ENCODE results near the gene SOS1. TPM values are rescaled to one million over a fixed set of nuclear protein-coding genes. Genes with fewer than 3 reads are reported as not detected.
A peak's percentile ranks its signal among the peaks of the same experiment; 100 is the strongest.
"Not testable (repeated sequence)": the region's sequence is repeated elsewhere in the genome, so short reads cannot be mapped to it uniquely, and the experiment has no call there.

The SOS1 gene
- total RNA-seq, 1 donor from 2014 or later, result 5.8 TPM

DNA sequence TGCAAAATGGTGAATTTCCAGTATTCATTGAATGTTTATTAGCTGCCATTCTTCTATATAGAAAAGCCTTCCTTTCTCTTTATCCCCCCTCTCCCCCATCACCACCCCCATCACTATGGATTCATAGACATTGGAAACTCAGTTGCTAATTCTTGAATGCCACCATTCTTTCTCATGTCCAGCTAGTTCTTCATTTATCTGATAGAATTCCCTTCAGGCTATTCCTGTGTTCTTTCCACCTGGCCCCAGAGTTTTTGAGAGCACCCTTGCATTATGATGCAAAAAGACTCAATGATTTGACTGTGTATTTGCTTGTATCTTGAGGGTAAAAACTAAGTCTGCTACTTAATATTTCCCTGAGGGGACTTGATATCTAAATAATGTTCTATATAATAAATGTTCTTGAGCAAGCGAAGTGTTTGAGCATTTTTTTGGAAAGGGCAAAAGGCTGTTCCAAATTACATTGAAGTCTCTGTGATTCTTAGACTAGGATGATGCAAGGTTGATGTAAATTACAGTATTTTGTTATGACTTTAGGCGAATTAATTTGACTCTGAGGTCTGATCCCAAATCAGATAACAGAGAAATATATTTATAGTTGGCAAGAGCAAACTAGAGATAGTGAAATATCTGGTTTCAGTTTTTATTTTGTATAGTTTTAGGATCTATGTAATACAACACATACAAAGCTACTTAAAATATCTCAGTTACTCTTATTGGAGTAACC, 18.8 kb upstream of the SOS1 start:
- DNase-seq (ENCODE audit: low read depth in 2 of 2), result no peak

- no peak for DNase-seq (ENCODE audit: low read depth in 2 of 2)
Observed at GRCh38 chr2:39138837-39139211, 18.0 kb upstream of the SOS1 start.

GRCh38 chr2:39138187-39138836, 17.5 kb upstream of the SOS1 start:
- DNase-seq (ENCODE audit: low read depth in 2 of 2), result not testable (repeated sequence)

GRCh38 chr2:39136799-39137198, 15.9 kb upstream of the SOS1 start:
- DNase-seq (ENCODE audit: low read depth in 2 of 2), result no peak

- no peak for DNase-seq (ENCODE audit: low read depth in 2 of 2)
Observed at GRCh38 chr2:39135690-39136259, 14.9 kb upstream of the SOS1 start.

GRCh38 chr2:39133215-39133851, 12.5 kb upstream of the SOS1 start:
- DNase-seq (ENCODE audit: low read depth in 2 of 2), result no peak

DNA sequence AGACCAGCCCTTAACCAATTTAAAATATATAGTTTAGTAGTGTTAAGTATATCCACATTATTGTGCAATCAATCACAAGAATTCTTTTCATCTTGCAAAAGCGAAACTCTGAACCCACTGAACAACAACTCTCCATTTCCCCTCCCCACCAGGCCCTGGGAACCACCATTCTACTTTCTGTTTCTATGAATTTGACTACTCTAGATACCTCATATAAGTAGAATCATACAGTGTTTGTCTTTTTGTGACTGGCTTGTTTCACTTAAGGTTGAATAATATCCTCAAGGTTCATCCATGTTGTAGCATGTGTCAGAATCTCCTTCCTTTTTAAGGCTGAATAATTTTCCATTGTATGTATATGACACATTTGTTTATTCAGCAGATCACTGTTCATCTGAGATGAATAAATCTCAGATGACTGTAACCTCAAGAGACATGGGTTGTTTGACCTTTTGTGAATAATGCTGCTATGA, 8.1 kb upstream of the SOS1 start:
- DNase-seq (ENCODE audit: low read depth in 2 of 2), result no peak

- DNase-seq (ENCODE audit: low read depth in 2 of 2), result no peak
Observed at GRCh38 chr2:39127973-39128372, 7.1 kb upstream of the SOS1 start.

DNA sequence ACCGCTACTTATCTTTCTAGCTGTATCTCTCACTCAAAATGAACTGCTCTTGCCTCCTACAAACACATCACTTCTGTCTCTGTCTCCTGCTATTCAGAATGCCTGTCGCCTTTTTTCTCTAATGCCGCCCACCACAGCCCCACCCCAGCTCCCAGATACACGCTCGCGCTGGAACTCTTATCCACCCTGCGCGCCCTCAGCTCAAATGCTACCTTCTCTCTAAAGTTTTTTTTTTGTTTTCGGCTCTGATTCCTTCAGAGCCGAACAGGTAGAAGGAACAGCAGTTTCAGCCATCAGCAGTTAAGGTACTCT, 3.9 kb upstream of the SOS1 start:
- DNase-seq (ENCODE audit: low read depth in 2 of 2), result no peak

GRCh38 chr2:39124000-39124745, 3.3 kb upstream of the SOS1 start:
- DNase-seq (ENCODE audit: low read depth in 2 of 2), result peak; percentile 79 to 97

DNA sequence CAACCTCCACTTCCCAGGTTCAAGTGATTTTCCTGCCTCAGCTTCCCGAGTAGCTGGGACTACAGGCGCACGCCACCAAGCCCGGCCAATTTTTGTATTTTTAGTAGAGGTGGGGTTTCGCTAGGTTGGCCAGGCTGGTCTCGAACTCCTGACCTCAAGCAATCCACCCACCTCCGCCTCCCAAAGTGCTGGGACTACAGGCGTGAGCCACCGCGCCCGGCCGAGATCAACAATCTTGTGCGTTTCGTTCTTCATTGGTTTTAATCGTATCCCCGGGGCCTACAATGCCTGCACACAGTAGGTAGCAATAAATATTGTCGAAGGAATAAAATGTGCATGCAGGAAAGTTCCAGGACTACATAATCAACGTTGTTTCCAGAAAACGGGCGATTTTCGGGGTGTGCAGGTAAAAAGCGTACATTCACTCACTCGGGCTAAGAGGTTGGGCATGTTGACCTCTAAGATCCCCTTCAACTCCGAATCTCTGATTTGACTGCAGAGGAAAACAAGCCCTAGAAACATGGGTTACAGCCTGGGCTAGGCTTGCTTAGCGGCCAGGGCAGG, 2.7 kb upstream of the SOS1 start:
- no peak for DNase-seq (ENCODE audit: low read depth in 2 of 2)

DNA sequence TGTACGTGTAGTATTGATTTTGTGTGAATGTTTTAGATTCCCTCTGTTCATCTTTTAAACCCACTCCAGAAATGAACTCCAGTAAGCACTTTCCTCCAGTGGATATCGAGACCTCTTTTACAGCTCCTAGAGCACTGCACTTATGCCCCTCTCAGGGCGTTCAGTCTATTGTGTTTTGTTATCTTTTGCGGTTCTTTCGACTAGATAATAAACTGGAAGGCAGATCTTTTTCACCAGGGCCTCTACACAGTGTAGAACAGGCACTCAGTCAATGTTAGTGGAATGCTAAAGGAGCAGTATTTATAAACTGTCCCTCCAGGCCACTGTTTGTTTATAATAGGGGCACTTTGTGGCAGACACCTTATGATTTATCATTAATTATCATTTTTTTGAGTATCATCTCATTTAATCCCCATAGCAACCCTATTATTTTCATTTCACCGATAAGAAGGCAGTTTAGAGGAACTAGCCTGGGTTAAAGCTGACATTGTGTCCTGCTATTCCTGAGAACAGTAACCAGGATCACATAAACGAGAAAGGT, 742 bp upstream of the SOS1 start:
- no peak for DNase-seq (ENCODE audit: low read depth in 2 of 2)

DNA sequence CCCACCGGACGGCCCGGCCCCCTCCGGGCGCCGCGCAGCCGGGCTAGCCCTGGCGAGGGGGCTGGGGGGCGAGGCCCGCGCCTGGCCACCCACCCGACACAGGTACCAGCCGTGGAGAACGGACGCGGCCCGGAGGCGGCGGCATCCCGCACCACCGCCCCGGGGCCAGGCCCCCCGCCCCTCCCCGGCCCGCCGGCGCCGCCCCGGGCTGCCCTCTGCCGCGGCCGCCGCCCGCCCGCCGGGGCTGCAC, 405 bp downstream of the SOS1 start:
- DNase-seq (ENCODE audit: low read depth in 2 of 2), result no peak

DNA sequence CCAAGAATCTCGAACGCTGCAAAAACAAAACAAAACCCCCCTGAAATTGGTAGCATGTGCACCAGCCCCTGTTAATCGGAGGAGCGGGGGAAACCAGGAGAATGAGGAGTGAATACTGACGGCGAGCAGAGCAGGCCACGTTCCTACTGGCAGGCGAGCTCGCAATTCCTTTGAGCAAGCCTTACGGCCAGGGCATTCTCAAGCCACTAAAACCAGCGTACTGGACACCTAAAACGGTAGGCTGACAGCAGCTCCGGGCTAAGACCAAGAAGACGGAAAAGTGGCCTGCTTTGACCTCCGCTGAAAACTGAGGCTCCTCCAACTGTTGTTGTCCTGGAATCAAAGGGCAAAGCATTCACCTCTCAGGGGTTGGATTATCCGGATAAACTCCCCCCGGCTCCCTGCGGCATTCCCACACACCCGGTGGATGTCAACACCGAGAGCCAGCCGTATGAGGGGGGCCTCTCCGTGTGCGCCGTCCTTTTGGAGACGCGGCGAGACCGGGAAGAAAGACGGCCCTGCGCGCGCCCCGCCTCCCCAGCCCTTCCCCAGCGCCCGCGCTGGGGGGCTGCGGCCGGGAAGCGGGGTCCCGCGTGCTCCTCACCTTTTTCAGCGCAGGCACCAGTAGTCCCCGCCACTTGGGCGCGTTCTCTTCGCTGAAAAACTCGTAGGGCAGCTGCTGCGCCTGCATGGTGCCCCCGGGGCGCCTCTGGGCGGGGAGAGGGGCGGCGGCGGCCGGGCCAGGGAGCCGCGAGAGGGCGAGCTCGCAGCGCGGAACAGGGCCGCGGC, 925 bp downstream of the SOS1 start:
- peak in 1 of 2 donors; percentile 61 for DNase-seq (ENCODE audit: low read depth in 2 of 2)

GRCh38 chr2:39118786-39119499, 1.9 kb downstream of the SOS1 start:
- peak in 1 of 2 donors; percentile 16 for DNase-seq (ENCODE audit: low read depth in 2 of 2)

DNA sequence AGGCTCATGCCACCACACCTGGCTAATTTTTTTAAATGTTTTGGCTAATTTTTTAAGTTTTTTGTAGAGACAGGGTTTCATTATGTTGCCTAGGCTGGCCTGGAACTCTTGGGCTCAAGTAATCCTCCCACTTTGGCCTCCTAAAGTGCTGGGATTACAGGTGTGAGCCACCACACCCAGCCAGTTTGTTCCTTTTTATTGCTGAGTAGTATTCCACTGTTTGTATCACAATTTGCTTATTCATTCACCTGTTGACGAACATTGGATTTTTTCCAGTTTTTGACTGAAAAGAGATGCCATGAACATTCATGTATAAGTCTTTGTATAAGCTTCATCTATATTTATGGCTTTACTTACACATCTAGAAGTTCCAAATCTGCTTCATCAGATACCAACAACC, 5.3 kb downstream of the SOS1 start:
- DNase-seq (ENCODE audit: low read depth in 2 of 2), result no peak

GRCh38 chr2:39114771-39115170, 6.1 kb downstream of the SOS1 start:
- no peak for DNase-seq (ENCODE audit: low read depth in 2 of 2)

- no peak for DNase-seq (ENCODE audit: low read depth in 2 of 2)
Observed at GRCh38 chr2:39109537-39109936, 11.3 kb downstream of the SOS1 start.

GRCh38 chr2:39108377-39108776, 12.5 kb downstream of the SOS1 start:
- no peak for DNase-seq (ENCODE audit: low read depth in 2 of 2)

DNA sequence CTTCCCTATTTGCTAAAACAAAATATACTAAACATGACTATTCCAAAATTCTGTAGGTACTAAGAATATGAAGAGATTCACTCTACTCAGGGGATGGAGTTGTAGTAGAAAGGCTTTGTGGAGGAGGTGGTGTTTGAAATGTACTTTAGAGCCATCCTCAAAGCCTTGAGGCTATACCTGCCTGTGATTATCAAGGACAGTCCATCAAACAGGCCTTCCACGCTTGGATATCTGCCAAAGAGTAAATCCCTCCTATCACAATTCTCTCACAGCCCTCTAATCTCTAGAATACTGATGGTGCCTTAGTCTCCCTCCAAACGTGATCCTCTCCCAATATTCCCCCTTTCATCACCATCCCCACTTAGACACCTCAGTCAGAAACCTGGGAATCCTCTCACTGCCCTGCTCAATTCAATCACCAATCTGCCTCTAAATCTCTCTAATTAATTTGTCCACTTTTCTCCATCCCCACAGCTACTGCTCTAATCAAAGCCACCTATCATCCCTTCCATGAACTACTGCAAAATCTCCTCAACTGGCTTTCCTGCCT, 13.1 kb downstream of the SOS1 start:
- DNase-seq (ENCODE audit: low read depth in 2 of 2), result no peak

Measured in dermis microvascular lymphatic vessel endothelial cell (primary cell).